ENCODE measurements around the gene GALNS. TPM values are rescaled to one million over a fixed set of nuclear protein-coding genes. Genes with fewer than 3 reads are reported as not detected.
"Not testable (repeated sequence)": the region's sequence is repeated elsewhere in the genome, so short reads cannot be mapped to it uniquely, and the experiment has no call there.

The GALNS gene
- polyA plus RNA-seq, 4 donors: 18.5 to 28.2 (median 25.7) TPM

GRCh38 chr16:88889702-88890352, 33.1 kb upstream of the GALNS start:
- not testable (repeated sequence) for DNase-seq (ENCODE audit: low read depth in 4 of 4, low spot score in 2 of 4)

DNA sequence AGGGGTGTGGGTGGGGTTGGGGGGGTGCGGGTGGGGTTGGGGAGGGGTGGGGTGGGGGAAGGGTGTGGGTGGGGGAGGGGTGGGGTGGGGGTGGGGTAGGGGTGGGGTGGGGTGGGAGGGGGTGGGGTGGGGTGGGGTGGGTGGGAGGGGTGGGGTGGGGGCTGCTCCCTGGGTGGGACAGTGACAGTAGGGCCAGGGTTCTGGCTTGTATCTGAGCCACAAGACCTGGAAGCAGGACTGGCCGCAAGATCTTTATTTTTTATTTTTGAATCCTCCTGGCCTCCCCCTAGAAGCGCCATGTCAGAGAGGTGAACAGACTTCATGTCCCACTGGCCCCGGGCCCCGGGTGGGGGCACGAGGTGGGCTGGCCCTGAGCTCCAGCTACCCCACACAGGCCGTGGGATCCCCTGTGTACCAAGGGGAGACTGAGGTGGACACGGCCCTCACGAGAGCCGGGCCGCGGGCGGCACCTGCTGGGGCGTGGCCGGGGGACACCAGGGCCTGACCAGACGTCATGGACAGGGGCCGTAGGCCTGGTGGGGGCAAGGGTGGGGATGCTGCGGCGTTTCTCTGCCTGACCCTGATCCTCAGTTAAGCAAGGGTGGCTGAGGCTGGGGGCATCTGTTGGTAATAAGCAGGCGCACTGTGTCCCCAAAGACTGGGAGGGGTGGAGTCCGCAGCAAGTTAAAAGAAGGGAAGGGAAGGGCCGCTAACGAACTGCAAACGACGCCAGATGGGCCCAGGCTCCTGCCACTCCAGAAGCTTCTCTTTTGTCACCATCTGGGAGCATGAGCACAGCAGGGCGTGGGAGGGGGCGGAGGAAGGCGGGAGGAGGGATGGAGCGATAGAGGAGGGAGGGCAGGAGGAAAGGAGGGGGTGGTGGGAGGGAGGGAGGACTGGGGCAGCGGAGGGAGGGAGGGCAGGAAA, 32.0 kb upstream of the GALNS start:
- DNase-seq (ENCODE audit: low read depth in 4 of 4, low spot score in 2 of 4): no peak

- DNase-seq (ENCODE audit: low read depth in 4 of 4, low spot score in 2 of 4): no peak
These were observed 31.3 kb upstream of the GALNS start for GRCh38 chr16:88888057-88888456.

DNA sequence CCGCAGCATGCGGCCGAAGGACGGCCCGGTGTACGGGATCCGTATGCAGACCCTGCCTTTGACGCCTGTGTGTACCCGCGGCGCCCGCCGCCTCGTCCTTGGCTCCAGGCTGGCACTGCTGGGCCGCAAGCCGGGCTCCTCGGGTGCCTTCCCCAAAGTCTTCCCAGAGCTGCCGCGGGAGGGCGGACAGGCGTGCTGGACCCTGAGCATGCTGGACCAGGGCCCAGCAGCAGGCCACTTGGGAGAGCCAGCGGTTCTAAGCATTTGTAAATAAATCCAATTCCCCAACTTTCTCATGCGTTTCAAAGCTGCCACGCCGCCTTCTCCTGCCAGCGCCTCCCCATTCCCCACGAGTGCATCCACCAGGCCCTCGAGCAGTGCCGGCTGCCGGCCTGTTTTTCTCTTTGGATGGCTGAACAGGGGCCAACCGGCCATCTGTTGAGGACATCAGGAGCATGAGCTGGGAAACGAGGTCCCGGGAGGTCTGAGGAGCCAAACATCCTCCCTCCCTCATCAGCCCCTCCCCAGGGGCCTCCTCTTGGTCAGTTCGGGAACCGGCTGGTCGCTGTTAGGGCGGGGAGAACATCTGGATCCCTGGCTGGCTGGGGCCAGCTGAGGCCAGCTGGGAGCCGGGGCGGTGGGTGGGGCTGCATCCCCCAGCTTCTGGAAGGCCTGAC, 30.2 kb upstream of the GALNS start:
- peak in 1 of 4 donors; percentile 25 for DNase-seq (ENCODE audit: low read depth in 4 of 4, low spot score in 2 of 4)

DNA sequence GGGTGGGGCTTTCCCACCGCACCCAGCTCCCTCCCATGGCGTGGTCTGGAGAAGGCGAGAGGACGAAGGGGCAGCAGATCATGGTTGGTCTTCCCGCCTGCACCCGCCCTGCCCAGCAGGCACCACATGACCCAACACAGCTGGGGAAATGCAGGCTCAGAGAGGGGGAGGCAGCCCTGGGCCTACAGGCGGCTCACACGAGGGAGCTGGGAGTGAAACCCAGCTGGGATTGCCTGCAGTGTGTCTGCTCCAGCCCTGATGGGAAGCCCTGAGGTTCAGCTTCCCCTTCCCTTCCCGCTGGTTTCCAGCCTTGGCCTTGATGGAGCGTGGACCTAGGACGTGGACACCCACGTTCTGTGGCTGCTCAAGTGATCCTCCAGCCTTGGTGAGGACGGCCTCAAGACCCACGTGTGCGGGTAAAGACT, 29.7 kb upstream of the GALNS start:
- no peak for DNase-seq (ENCODE audit: low read depth in 4 of 4, low spot score in 2 of 4)

GRCh38 chr16:88885693-88886280, 29.0 kb upstream of the GALNS start:
- no peak for DNase-seq (ENCODE audit: low read depth in 4 of 4, low spot score in 2 of 4)

- DNase-seq (ENCODE audit: low read depth in 4 of 4, low spot score in 2 of 4): no peak
These were observed 28.0 kb upstream of the GALNS start for GRCh38 chr16:88884569-88885271.

DNA sequence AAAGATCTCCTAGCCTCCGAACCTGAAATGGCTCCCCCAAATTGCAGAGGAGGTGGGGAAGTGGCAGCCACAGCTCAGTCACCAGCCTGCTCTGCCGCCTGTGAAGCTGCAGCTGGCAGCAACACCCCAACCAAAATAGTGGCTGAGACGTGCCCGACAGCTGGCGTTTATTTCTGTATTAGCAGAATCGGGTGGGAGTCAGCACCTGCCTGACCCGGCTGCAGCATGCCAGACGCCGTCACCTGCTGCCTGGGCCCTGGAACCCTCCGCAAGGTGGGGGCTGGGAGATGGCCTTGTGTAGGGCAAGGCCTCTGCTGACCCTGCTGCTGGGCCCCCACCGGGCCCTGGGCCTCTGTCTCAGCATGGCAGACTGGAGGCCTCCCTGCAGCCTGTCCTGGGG, 27.2 kb upstream of the GALNS start:
- DNase-seq (ENCODE audit: low read depth in 4 of 4, low spot score in 2 of 4): no peak

DNA sequence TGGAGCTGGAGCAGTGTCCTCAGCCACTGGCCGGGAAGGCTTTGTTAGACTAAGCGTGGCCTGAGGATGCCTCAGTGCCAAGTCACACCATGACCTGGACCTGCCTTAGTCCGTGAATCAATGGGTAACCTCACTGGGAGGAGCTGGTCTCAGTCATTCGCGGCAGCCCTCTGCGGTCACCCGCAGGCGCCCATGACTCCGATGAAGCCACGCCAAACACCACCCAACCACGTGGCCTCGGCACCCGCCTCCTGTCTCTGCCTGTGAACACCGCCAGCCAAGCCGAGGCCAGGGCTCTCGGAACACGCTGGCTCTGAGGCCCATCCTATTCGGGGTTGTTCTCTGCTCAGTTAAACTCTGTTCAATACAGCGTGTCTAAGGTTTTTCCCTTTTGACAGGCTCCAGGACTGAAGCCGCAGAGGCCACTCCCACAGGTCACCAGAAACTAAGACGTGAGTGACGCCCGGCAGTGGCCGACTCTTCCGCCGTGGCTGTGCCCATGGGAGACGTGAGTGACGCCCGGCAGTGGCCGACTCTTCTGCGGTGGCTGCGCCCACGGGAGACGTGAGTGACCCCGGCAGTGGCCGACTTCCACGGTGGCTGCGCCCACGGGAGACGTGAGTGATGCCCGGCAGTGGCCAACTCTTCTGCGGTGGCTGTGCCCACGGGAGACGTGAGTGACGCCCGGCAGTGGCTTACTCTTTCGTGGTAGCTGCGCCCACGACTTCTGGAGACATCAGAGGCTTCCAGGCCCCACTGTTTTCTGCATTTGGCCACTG, 26.6 kb upstream of the GALNS start:
- DNase-seq (ENCODE audit: low read depth in 4 of 4, low spot score in 2 of 4): no peak

DNA sequence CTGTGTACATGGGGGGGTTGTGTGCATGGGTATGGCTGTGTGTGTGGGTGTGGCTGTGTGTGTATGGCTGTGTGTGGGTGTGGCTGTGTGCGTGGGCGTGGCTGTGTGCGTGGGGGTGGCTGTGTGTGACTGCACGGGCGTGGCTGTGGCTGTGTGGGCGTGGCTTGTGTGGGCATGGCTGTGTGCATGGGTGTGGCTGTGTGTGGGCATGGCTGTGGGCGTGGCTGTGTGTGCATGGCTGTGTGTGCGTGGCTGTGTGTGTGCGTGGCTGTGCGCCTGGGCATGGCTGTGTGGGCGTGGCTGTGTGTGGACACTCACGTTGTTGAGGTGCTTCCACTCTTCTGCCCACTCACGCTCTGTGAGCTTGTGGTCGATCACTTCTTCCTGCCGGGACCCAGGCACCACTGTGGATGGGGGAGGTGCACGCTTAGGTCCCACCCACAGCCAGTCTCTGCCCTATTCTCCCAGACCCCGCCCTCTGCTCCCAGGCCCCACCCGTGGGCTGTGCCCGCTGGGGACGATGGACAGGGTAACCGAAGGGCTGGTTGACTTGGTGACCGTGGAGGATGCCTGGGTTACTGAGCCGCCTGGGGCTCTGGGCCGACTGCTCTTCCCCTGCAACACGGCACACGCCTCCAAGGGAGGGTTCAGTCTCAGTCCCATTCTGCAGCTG, 25.7 kb upstream of the GALNS start:
- DNase-seq (ENCODE audit: low read depth in 4 of 4, low spot score in 2 of 4): no peak

DNA sequence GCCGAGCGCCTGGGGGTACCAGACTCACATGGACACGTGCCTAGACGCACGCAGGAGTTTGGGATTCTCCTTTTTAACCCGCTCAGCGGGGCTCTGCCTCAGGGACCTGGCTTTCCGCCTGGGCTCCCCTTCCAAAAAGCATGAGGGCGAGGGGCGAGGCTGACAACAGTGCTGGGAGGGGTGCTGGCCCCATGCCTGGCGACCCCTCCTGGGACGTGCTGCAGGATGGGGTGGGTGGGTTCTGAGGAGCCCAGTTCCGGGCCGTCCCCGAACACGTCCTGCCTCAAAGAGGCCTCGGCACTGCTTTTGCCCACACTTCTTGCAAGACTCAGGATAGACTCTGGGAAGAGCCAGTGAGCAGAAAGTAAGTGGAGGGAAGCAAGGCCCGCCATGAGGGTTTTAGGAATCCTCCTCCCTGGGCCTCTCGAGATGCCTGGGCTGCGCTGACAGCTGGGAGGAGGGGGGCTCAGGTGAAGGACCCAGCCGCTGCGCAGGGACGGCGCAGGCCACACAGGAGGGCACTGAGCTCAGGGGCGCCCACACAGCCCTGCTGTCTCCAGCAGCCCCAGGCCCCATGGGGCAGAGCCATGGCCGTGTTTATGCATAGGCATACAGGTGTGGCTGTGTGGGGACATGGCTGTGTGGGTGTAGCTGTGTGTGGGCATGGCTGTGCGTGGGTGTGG, 25.1 kb upstream of the GALNS start:
- no peak for DNase-seq (ENCODE audit: low read depth in 4 of 4, low spot score in 2 of 4)

DNA sequence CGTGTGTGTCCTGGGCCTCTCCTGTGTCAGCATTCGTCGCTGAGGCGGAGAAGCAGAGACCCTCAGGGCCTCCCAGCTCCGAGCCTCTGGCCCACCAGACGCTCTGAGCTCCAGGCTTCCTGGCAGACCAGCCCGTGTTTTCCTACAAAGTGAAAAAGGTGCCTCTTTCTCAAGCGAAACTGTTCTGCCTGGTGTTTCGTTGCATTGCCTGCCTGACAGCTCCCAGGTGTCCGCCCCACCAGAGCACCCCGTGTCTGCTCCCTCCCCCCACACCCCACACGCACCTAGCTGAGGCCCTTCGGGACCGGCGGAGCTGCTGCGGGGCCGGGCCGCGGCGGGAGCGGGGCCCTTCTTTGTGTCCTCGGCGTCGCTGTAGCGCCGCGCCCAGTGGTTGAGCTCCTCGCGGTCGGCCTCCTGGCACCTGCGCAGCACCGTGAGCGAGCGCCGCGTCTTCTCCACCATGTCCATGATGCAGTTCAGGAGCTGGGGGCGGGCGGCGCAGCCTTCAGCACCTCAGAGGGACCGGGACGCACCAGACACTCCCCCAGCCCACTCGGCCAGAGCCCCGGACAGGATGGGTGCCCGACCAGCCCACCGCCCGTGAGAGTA, 24.4 kb upstream of the GALNS start:
- no peak for DNase-seq (ENCODE audit: low read depth in 4 of 4, low spot score in 2 of 4)

DNA sequence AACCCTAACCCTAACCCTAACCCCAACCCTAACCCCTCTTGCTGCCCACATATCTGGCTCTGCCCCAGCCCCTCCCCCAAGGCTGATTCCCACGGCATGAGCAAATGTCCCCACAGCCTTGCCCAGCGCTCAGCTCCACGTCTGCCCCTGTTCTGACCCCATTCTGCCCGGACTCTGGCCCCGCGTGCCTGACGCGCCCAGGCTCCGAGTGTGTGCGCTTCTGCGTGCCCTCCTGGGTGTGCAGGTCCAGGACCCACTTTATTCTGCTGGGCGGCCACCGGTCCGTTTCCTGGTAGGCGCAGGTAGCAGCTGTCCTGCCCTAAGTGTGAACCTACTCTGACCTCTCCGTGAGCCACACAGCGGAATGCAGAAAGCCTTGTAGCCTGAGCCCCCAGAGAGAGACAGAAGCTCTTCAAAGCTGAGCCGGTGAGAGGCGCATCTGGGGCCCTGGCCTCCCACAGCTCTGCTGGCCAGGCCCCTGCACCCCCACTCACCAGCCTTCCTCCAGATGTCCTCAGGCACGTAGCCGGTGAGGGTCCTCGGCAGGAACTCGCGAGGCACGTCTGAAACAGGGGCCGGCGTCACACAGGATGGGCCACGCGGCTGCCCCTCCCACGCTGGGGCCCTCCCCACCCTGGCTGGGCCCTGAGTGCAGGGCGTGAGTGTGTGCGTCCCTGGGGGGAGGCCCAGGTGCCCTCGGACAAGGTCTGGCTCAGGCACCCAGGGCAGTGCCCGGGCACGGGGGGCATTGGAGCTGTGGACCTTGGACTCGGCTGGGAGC, 23.7 kb upstream of the GALNS start:
- no peak for DNase-seq (ENCODE audit: low read depth in 4 of 4, low spot score in 2 of 4)

GRCh38 chr16:88879788-88880055, 23.0 kb upstream of the GALNS start:
- no peak for DNase-seq (ENCODE audit: low read depth in 4 of 4, low spot score in 2 of 4)

GRCh38 chr16:88878967-88879787, 22.4 kb upstream of the GALNS start:
- no peak for DNase-seq (ENCODE audit: low read depth in 4 of 4, low spot score in 2 of 4)

DNA sequence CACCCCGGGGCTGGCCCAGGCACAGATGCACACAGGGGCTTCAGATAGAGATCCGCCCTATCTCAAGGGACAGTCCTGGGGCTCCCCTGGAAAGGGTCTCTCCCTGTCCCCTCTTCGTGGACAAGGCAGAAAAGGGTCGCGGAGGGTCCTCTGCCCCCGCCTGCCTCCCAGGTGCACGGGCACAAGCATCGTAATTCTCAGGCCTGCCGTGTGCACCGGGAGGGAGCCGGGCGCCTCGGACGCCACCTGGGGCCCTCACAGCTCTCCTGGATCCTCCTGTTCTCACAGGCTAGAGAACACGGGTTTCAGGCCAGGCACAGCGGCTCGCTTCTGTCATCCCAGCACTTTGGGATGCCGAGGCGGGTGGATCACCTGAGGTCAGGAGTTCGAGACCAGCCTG, 21.6 kb upstream of the GALNS start:
- DNase-seq (ENCODE audit: low read depth in 4 of 4, low spot score in 2 of 4): no peak

Measured in left renal cortex interstitium (tissue), 4 donors.